ENCODE data around the gene GNG11.

DNA sequence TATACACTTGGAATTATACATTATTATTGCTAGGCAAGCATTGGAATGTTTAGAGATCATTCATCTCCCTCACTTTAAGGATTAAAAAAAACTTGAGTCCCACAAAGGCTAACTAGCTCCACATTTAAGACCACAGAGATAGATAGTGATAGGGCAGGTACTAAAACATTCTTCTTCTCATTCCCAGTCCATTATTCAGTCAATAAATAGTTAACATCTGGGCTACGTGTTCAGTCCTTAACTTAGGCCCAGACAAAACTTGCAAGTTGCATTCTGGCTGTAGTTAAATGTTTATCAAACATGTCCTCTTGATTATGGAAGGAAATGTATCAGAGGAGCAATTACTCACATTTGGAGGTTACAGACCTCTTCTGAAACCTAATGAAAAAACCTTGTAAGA, 2.4 kb downstream of the GNG11 start:
- no peak for TF ChIP-seq CTCF (conservative IDR thresholded peaks at IDR 0.05 in 1 of 2, IDR thresholded peaks at IDR 0.05 in 1 of 2; ENCODE audit: low read depth in 1 of 2, low read length in 2 of 2)
- no peak for TF ChIP-seq EZH2 (IDR thresholded peaks at IDR 0.05; ENCODE audit: low read length, missing control alignments)
